Stimulated activated CD4-positive, alpha-beta T cell treated with anti-CD3 and anti-CD28 coated beads, Interleukin-2, amount 100 ng/mL, for 48 hours (primary cell): ENCODE data around the gene TXNRD2.
A peak's percentile ranks its signal among the peaks of the same experiment; 100 is the strongest.

ENCODE experiments used
- DNase-seq, 2 donors: peaks; one replicate each; pipeline ENCODE4 v3.0.0-alpha.2; 2020

TXNRD2 gene

GRCh38 chr22:19903513-19903912 lies 38.1 kb downstream of the TXNRD2 start:
- DNase-seq = no peak

GRCh38 chr22:19903031-19903430 lies 38.6 kb downstream of the TXNRD2 start:
- no peak for DNase-seq

GRCh38 chr22:19902245-19902715 lies 39.3 kb downstream of the TXNRD2 start:
- no peak for DNase-seq

GRCh38 chr22:19901577-19902244 lies 39.9 kb downstream of the TXNRD2 start:
- DNase-seq = no peak

- DNase-seq = no peak
These were observed 40.7 kb downstream of the TXNRD2 start for GRCh38 chr22:19900707-19901436.

- no peak for DNase-seq
These were observed 42.6 kb downstream of the TXNRD2 start for GRCh38 chr22:19898831-19899567.

- DNase-seq = no peak
These were observed 43.5 kb downstream of the TXNRD2 start for GRCh38 chr22:19898145-19898544.

GRCh38 chr22:19897726-19898125 lies 43.9 kb downstream of the TXNRD2 start:
- DNase-seq = no peak

- no peak for DNase-seq
These were observed 44.8 kb downstream of the TXNRD2 start for GRCh38 chr22:19896665-19897355.

- DNase-seq = no peak
These were observed 46.3 kb downstream of the TXNRD2 start for GRCh38 chr22:19895160-19895849.

- DNase-seq = no peak
These were observed 48.3 kb downstream of the TXNRD2 start for GRCh38 chr22:19893363-19893762.

GRCh38 chr22:19892925-19893324 lies 48.7 kb downstream of the TXNRD2 start:
- DNase-seq = no peak

- peak; percentile 34 to 56 for DNase-seq
These were observed 49.2 kb downstream of the TXNRD2 start for GRCh38 chr22:19892257-19892879.

GRCh38 chr22:19891317-19892256 lies 50.0 kb downstream of the TXNRD2 start:
- peak; percentile 73 to 77 for DNase-seq

GRCh38 chr22:19890502-19891316 lies 50.9 kb downstream of the TXNRD2 start:
- DNase-seq = no peak

- no peak for DNase-seq
These were observed 51.7 kb downstream of the TXNRD2 start for GRCh38 chr22:19889951-19890350.

GRCh38 chr22:19888131-19888746 lies 53.4 kb downstream of the TXNRD2 start:
- no peak for DNase-seq

- no peak for DNase-seq
These were observed 54.2 kb downstream of the TXNRD2 start for GRCh38 chr22:19887256-19887985.
